Measurements from ENCODE around the gene ULK4. TPM values are rescaled to one million over a fixed set of nuclear protein-coding genes. Genes with fewer than 3 reads are reported as not detected.

The ULK4 gene
- total RNA-seq, 2 donors from 2014 or later, result 7.0 to 7.7 TPM

GRCh38 chr3:41521010-41521655, 440.8 kb downstream of the ULK4 start:
- Mint-ChIP-seq H3K27me3 (no peaks in the 10 kb centered on the region), H3K36me3 (ENCODE audit: low read depth) (no peaks in the 10 kb centered on the region), H3K4me1 (peaks cover 5% of the 10 kb centered on the region), H3K27ac (no peak overlapping the region), H3K9me3 (peaks cover 3% of the 10 kb centered on the region), H3K4me3 (no peak overlapping the region)
- ATAC-seq (replicated peaks), result no peak

- H3K36me3 Mint-ChIP-seq (ENCODE audit: low read depth), result no peaks in the 10 kb centered on the region
- no peaks in the 10 kb centered on the region for H3K27me3 Mint-ChIP-seq
- H3K4me3 Mint-ChIP-seq, result no peak overlapping the region
- no peaks in the 10 kb centered on the region for H3K4me1 Mint-ChIP-seq
- H3K9me3 Mint-ChIP-seq, result peaks cover 3% of the 10 kb centered on the region
- H3K27ac Mint-ChIP-seq, result no peak overlapping the region
- no peak for ATAC-seq (replicated peaks)
These were observed 442.2 kb downstream of the ULK4 start for GRCh38 chr3:41519746-41520145.

- Mint-ChIP-seq H3K9me3 (peaks cover 3% of the 10 kb centered on the region), H3K4me1 (no peaks in the 10 kb centered on the region), H3K4me3 (no peak overlapping the region), H3K27ac (no peak overlapping the region), H3K36me3 (ENCODE audit: low read depth) (peaks cover under 1% of the 10 kb centered on the region), H3K27me3 (no peaks in the 10 kb centered on the region)
- ATAC-seq (replicated peaks), result no peak
These were observed 443.3 kb downstream of the ULK4 start for GRCh38 chr3:41518626-41519025.

- peaks cover 4% of the 10 kb centered on the region for H3K4me1 Mint-ChIP-seq
- H3K4me3 Mint-ChIP-seq, result no peak overlapping the region
- H3K36me3 Mint-ChIP-seq (ENCODE audit: low read depth), result peaks cover 5% of the 10 kb centered on the region
- no peaks in the 10 kb centered on the region for H3K27me3 Mint-ChIP-seq
- no peak for ATAC-seq (replicated peaks)
- H3K27ac Mint-ChIP-seq, result no peak overlapping the region
- H3K9me3 Mint-ChIP-seq, result peaks cover 18% of the 10 kb centered on the region
These were observed 453.7 kb downstream of the ULK4 start for GRCh38 chr3:41508063-41508696.

GRCh38 chr3:41507336-41508062, 454.4 kb downstream of the ULK4 start:
- Mint-ChIP-seq H3K4me3 (no peak overlapping the region), H3K36me3 (ENCODE audit: low read depth) (no peaks in the 10 kb centered on the region), H3K27ac (no peak overlapping the region), H3K4me1 (peaks cover 4% of the 10 kb centered on the region), H3K27me3 (no peaks in the 10 kb centered on the region), H3K9me3 (peaks cover 18% of the 10 kb centered on the region)
- no peak for ATAC-seq (replicated peaks)

- H3K4me1 Mint-ChIP-seq, result no peaks in the 10 kb centered on the region
- no peak overlapping the region for H3K27ac Mint-ChIP-seq
- H3K27me3 Mint-ChIP-seq, result no peaks in the 10 kb centered on the region
- ATAC-seq (replicated peaks), result no peak
- H3K36me3 Mint-ChIP-seq (ENCODE audit: low read depth), result no peaks in the 10 kb centered on the region
- peaks cover 5% of the 10 kb centered on the region for H3K9me3 Mint-ChIP-seq
- no peak overlapping the region for H3K4me3 Mint-ChIP-seq
These were observed 457.8 kb downstream of the ULK4 start for GRCh38 chr3:41503998-41504623.

- H3K36me3 Mint-ChIP-seq (ENCODE audit: low read depth), result no peaks in the 10 kb centered on the region
- no peak overlapping the region for H3K4me3 Mint-ChIP-seq
- H3K27ac Mint-ChIP-seq, result no peak overlapping the region
- no peak for ATAC-seq (replicated peaks)
- no peaks in the 10 kb centered on the region for H3K27me3 Mint-ChIP-seq
- H3K4me1 Mint-ChIP-seq, result no peaks in the 10 kb centered on the region
- no peaks in the 10 kb centered on the region for H3K9me3 Mint-ChIP-seq
These were observed 459.4 kb downstream of the ULK4 start for GRCh38 chr3:41502481-41502880.

- Mint-ChIP-seq H3K27me3 (no peaks in the 10 kb centered on the region), H3K4me1 (no peaks in the 10 kb centered on the region), H3K36me3 (ENCODE audit: low read depth) (no peaks in the 10 kb centered on the region), H3K9me3 (no peaks in the 10 kb centered on the region), H3K27ac (no peak overlapping the region), H3K4me3 (no peak overlapping the region)
- ATAC-seq (replicated peaks), result no peak
These were observed 459.9 kb downstream of the ULK4 start for GRCh38 chr3:41502023-41502422.

GRCh38 chr3:41498847-41499246, 463.1 kb downstream of the ULK4 start:
- no peak overlapping the region for H3K4me3 Mint-ChIP-seq
- H3K36me3 Mint-ChIP-seq (ENCODE audit: low read depth), result no peaks in the 10 kb centered on the region
- no peak for ATAC-seq (replicated peaks)
- no peaks in the 10 kb centered on the region for H3K9me3 Mint-ChIP-seq
- H3K4me1 Mint-ChIP-seq, result no peaks in the 10 kb centered on the region
- no peaks in the 10 kb centered on the region for H3K27me3 Mint-ChIP-seq
- no peak overlapping the region for H3K27ac Mint-ChIP-seq

GRCh38 chr3:41490360-41490759, 471.5 kb downstream of the ULK4 start:
- no peak overlapping the region for H3K4me3 Mint-ChIP-seq
- no peak overlapping the region for H3K27ac Mint-ChIP-seq
- no peaks in the 10 kb centered on the region for H3K9me3 Mint-ChIP-seq
- no peaks in the 10 kb centered on the region for H3K4me1 Mint-ChIP-seq
- no peaks in the 10 kb centered on the region for H3K36me3 Mint-ChIP-seq (ENCODE audit: low read depth)
- H3K27me3 Mint-ChIP-seq, result no peaks in the 10 kb centered on the region
- ATAC-seq (replicated peaks), result no peak

GRCh38 chr3:41489231-41489630, 472.7 kb downstream of the ULK4 start:
- ATAC-seq (replicated peaks), result no peak
- H3K9me3 Mint-ChIP-seq, result peaks cover 5% of the 10 kb centered on the region
- no peak overlapping the region for H3K27ac Mint-ChIP-seq
- H3K4me1 Mint-ChIP-seq, result no peaks in the 10 kb centered on the region
- no peaks in the 10 kb centered on the region for H3K36me3 Mint-ChIP-seq (ENCODE audit: low read depth)
- H3K4me3 Mint-ChIP-seq, result no peak overlapping the region
- H3K27me3 Mint-ChIP-seq, result no peaks in the 10 kb centered on the region

GRCh38 chr3:41488501-41488900, 473.4 kb downstream of the ULK4 start:
- no peaks in the 10 kb centered on the region for H3K27me3 Mint-ChIP-seq
- H3K4me1 Mint-ChIP-seq, result no peaks in the 10 kb centered on the region
- H3K27ac Mint-ChIP-seq, result no peak overlapping the region
- H3K4me3 Mint-ChIP-seq, result no peak overlapping the region
- no peak for ATAC-seq (replicated peaks)
- peaks cover 5% of the 10 kb centered on the region for H3K9me3 Mint-ChIP-seq
- no peaks in the 10 kb centered on the region for H3K36me3 Mint-ChIP-seq (ENCODE audit: low read depth)

GRCh38 chr3:41485484-41485883, 476.4 kb downstream of the ULK4 start:
- ATAC-seq (replicated peaks), result no peak
- Mint-ChIP-seq H3K4me1 (no peaks in the 10 kb centered on the region), H3K4me3 (no peak overlapping the region), H3K9me3 (peaks cover 5% of the 10 kb centered on the region), H3K27ac (no peak overlapping the region), H3K36me3 (ENCODE audit: low read depth) (no peaks in the 10 kb centered on the region), H3K27me3 (no peaks in the 10 kb centered on the region)

- no peaks in the 10 kb centered on the region for H3K36me3 Mint-ChIP-seq (ENCODE audit: low read depth)
- peaks cover 9% of the 10 kb centered on the region for H3K9me3 Mint-ChIP-seq
- H3K4me3 Mint-ChIP-seq, result no peak overlapping the region
- H3K4me1 Mint-ChIP-seq, result no peaks in the 10 kb centered on the region
- no peaks in the 10 kb centered on the region for H3K27me3 Mint-ChIP-seq
- ATAC-seq (replicated peaks), result no peak
- H3K27ac Mint-ChIP-seq, result no peak overlapping the region
These were observed 479.8 kb downstream of the ULK4 start for GRCh38 chr3:41482134-41482533.

- peaks cover 13% of the 10 kb centered on the region for H3K9me3 Mint-ChIP-seq
- no peaks in the 10 kb centered on the region for H3K4me1 Mint-ChIP-seq
- H3K4me3 Mint-ChIP-seq, result no peak overlapping the region
- no peak overlapping the region for H3K27ac Mint-ChIP-seq
- H3K27me3 Mint-ChIP-seq, result no peaks in the 10 kb centered on the region
- ATAC-seq (replicated peaks), result no peak
- no peaks in the 10 kb centered on the region for H3K36me3 Mint-ChIP-seq (ENCODE audit: low read depth)
These were observed 483.6 kb downstream of the ULK4 start for GRCh38 chr3:41478278-41478677.
